ENCODE data around the gene LRRC34. TPM values are rescaled to one million over a fixed set of nuclear protein-coding genes. Genes with fewer than 3 reads are reported as not detected.

LRRC34 gene
- total RNA-seq, 1 donor from 2014 or later, result under 0.01 TPM

- Histone ChIP-seq H3K27me3 (ENCODE audit: control insufficient read depth, insufficient read depth, low read length) (no peaks in the 10 kb centered on the region), H3K4me3 (ENCODE audit: low read depth, low read length) (no peak overlapping the region), H3K36me3 (ENCODE audit: control insufficient read depth, insufficient read depth, low read length) (no peaks in the 10 kb centered on the region)
- FAIRE-seq (no peak), DNase-seq (ENCODE audit: low read depth) (no peak)
- no peak for TF ChIP-seq CTCF (IDR thresholded peaks at IDR 0.05; ENCODE audit: insufficient read depth, low read length, severe bottlenecking)
Measured at GRCh38 chr3:169836942-169837275, 24.2 kb upstream of the LRRC34 start.

GRCh38 chr3:169836078-169836941, 23.6 kb upstream of the LRRC34 start:
- no peak for TF ChIP-seq CTCF (IDR thresholded peaks at IDR 0.05; ENCODE audit: insufficient read depth, low read length, severe bottlenecking)
- no peak for FAIRE-seq

GRCh38 chr3:169835533-169835932, 22.8 kb upstream of the LRRC34 start:
- DNase-seq (ENCODE audit: low read depth), result no peak
- Histone ChIP-seq H3K27me3 (ENCODE audit: control insufficient read depth, insufficient read depth, low read length) (no peaks in the 10 kb centered on the region), H3K4me3 (ENCODE audit: low read depth, low read length) (no peak overlapping the region), H3K36me3 (ENCODE audit: control insufficient read depth, insufficient read depth, low read length) (no peaks in the 10 kb centered on the region)
- TF ChIP-seq CTCF (IDR thresholded peaks at IDR 0.05; ENCODE audit: insufficient read depth, low read length, severe bottlenecking), result no peak
- no peak for FAIRE-seq

More at GRCh38 chr3:169836078-169836941, 23.6 kb upstream of the LRRC34 start:
- DNase-seq (ENCODE audit: low read depth), result no peak
- Histone ChIP-seq H3K27me3 (ENCODE audit: control insufficient read depth, insufficient read depth, low read length) (no peaks in the 10 kb centered on the region), H3K4me3 (ENCODE audit: low read depth, low read length) (no peak overlapping the region), H3K36me3 (ENCODE audit: control insufficient read depth, insufficient read depth, low read length) (no peaks in the 10 kb centered on the region)

GRCh38 chr3:169827712-169828111, 15.0 kb upstream of the LRRC34 start:
- no peak for TF ChIP-seq CTCF (IDR thresholded peaks at IDR 0.05; ENCODE audit: insufficient read depth, low read length, severe bottlenecking)
- Histone ChIP-seq H3K36me3 (ENCODE audit: control insufficient read depth, insufficient read depth, low read length) (no peaks in the 10 kb centered on the region), H3K4me3 (ENCODE audit: low read depth, low read length) (no peak overlapping the region), H3K27me3 (ENCODE audit: control insufficient read depth, insufficient read depth, low read length) (no peaks in the 10 kb centered on the region)
- FAIRE-seq, result no peak
- DNase-seq (ENCODE audit: low read depth), result no peak

GRCh38 chr3:169825316-169825715, 12.6 kb upstream of the LRRC34 start:
- Histone ChIP-seq H3K36me3 (ENCODE audit: control insufficient read depth, insufficient read depth, low read length) (no peaks in the 10 kb centered on the region), H3K27me3 (ENCODE audit: control insufficient read depth, insufficient read depth, low read length) (no peaks in the 10 kb centered on the region), H3K4me3 (ENCODE audit: low read depth, low read length) (no peak overlapping the region)
- TF ChIP-seq CTCF (IDR thresholded peaks at IDR 0.05; ENCODE audit: insufficient read depth, low read length, severe bottlenecking), result no peak
- FAIRE-seq (no peak), DNase-seq (ENCODE audit: low read depth) (no peak)

- TF ChIP-seq CTCF (IDR thresholded peaks at IDR 0.05; ENCODE audit: insufficient read depth, low read length, severe bottlenecking), result no peak
- DNase-seq (ENCODE audit: low read depth), result no peak
- no peak for FAIRE-seq
- Histone ChIP-seq H3K36me3 (ENCODE audit: control insufficient read depth, insufficient read depth, low read length) (no peaks in the 10 kb centered on the region), H3K4me3 (ENCODE audit: low read depth, low read length) (no peak overlapping the region), H3K27me3 (ENCODE audit: control insufficient read depth, insufficient read depth, low read length) (no peaks in the 10 kb centered on the region)
Measured at GRCh38 chr3:169822983-169823382, 10.3 kb upstream of the LRRC34 start.

Data from bronchial epithelial cell (primary cell).